Daoy (cell line): ENCODE measurements around the gene DENND6B. TPM values are rescaled to one million over a fixed set of nuclear protein-coding genes. Genes with fewer than 3 reads are reported as not detected.
A peak's percentile ranks its signal among the peaks of the same experiment; 100 is the strongest.
"Not testable (repeated sequence)": the region's sequence is repeated elsewhere in the genome, so short reads cannot be mapped to it uniquely, and the experiment has no call there.

Experiments
- DNase-seq: peaks from one replicate; pipeline ENCODE4 v3.0.0-alpha.2; 2015; ENCODE audit warnings: low read depth
- total RNA-seq: library from RNA; depleted of rRNA; stranded (reverse); fragments of >200 nt; shearing (Covaris generic); gene quantifications from 2 replicates; pipeline ENCODE4 v1.2.3, GENCODE V29; 2014

DENND6B gene
- total RNA-seq, 1 experiment from 2014 or later, result 1.3 TPM

DNA sequence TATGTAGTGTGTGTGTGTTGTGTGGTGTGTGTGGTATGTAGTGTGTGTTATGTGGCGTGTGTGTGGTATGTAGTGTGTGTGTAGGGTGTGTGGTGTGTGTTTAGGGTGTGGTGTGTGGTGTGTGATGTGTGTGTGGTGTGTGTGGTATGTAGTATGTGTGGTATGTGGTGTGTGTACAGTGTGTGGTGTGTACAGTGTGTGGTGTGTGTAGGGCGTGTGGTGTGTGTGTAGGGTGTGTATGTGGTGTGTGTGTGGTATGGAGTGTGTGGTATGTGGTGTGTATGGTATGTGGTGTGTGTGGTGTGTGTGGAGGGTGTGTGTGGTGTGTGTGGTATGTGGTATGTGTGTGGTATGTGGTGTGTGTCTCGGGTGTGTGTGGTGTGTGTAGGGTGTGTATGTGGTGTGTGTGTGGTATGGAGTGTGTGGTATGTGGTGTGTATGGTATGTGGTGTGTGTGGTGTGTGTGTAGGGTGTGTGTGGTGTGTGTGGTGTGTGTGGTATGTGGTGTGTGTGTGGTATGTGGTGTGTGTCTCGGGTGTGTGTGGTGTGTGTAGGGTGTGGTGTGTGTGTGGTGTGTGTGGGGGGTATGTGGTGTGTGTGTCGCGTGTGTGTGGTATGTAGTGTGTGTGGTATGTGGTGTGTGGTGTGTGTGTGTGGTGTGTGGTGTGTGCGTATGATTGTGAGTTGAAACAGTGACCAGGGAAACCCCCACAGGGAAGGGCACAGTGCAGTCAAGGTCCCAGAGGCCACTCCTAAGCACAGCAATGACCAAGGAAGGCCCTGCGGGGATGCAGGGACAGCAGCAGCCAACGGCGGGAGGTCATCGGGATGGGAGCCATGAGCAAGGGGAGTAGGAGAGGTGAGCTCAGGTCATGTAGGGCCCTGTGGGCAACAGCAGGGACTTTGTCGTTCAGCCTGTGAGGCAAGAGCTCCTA lies 13.4 kb upstream of the DENND6B start:
- DNase-seq, result no peak

DNA sequence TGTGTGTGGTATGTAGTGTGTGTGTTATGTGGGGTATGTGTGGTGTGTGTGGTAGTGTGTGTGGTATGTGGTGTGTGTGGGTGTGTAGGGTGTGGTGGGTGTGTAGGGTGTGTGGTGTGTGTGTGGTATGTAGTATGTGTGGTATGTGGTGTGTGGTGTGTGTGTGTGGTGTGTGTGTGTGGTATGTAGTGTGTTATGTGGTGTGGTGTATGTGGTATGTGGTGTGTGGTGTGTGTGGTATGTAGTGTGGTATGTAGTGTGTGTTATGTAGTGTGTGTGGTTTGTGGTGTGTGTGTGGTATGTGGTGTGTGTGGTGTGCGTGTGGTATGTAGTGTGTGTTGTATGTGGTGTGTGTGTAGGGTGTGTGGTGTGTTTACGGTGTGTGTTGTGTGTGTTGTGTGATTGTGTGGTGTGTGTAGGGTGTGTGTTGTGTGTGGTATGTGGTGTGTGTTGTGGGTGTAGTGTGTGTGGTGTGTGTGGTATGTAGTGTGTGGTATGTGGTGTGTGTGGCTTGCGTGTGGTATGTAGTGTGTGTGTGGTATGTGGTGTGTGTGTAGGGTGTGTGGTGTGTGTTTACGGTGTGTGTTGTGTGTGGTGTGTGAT lies 12.1 kb upstream of the DENND6B start:
- no peak for DNase-seq

DNA sequence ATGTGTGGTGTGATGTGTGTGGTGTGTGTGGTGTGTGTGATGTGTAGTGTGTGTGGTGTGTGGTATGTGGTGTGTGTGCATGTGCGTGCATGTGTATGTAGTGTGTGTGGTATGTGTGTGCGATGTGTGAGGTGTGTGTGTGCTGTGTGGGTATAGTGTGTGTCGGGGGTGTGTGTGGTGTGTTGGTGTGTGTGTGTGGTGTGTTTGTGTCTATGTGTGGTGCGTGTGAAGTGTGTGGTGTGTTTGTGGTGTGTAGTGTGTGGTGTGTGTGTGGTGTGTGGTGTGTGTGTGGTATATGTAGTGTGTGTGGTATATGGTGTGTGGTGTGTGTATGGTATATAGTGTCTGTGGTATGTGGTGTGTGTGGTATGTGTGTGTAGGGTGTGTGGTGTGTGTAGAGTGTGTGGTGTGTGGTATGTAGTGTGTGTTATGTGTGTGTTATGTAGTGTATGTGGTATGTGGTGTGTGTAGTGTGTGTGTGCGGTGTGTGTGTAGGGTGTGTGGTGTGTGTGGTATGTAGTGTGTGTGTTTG lies 11.3 kb upstream of the DENND6B start:
- DNase-seq, result no peak

DNA sequence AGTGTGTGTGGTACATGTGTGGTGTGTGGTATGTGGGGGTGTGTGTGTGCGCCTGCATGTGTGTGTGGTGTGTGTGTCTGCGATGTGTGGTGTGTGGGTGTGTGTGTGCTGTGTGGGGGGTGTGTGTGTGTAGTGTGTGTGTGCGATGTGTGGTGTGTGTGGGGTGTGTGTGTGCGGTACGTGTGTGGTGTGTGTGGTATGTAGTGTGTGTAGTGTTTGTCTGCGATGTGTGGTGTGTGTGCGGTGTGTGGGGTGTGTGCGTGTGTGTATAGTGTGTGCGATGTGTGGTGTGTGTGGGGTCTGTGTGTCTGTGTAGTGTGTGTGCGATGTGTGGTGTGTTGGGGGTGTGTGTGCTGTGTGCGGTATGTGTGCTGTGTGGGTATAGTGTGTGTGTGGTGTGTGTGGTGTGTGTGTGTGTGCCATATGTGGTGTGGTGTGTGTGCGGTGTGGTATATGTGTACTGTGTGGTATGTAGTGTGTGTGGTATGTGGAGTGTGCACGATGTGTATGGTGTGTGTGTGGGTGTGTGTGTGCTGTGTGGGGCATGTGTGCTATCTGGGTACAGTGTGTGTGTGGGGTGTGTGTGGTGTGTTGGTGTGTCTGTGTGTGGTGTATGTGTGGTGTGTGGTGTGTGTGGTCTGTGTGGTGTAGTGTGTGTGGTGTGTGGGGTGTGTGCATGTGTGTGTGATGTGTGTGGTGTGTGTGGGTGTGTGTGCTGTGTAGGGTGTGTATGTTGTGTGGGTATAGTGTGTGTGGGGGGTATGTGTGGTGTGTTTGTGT lies 10.6 kb upstream of the DENND6B start:
- no peak for DNase-seq

DNA sequence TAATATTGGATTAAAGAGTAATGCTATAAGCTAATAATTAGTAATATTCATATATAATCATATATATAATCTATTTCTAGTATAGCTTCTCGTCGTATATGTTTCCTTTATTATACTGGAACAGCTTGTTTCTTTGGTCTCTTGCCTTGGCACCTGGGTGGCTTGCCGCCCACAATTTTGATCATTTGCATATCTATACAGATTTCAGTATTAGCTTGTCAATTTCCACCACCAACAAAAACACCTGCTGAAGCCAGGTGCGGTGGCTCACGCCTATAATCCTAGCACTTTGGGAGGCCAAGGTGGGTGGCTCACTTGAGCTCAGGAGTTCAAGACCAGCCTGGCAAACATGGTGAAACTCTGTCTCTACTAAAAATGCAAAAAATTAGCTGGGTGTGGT lies 7.6 kb upstream of the DENND6B start:
- DNase-seq, result not testable (repeated sequence)

DNA sequence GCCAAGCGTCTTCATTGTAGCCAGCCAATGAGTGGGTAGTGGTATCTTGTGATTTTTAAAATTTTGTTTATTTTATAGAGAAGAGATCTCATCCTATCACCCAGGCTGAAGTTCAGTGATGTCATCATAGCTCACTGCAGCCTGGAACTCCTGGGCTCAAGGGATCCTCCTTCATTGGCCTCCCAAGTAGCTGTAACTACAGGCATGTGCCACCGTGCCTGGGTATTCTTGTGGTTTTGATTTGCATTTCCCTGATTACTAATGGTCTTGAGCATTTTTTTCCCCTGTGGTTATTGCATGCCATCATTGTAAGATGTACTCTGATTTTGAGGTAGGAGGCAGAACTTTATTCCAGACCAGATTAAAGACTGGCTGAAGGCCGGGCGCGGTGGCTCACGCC lies 2.4 kb upstream of the DENND6B start:
- DNase-seq, result peak; percentile 57

DNA sequence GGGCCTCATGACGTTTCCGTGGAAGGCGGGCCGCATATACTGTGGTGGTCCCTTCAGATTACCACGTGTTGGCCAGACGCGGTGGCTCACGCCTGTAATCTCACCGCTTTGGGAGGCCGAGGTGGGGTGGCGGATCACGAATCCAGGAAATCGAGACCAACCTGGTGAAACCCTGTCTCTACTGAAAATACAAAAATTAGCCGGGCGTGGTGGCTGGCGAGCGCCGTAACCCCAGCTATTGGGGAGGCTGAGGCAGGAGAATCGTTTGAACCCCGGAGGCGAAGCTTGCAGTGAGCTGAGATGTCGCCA lies 853 bp upstream of the DENND6B start:
- no peak for DNase-seq

DNA sequence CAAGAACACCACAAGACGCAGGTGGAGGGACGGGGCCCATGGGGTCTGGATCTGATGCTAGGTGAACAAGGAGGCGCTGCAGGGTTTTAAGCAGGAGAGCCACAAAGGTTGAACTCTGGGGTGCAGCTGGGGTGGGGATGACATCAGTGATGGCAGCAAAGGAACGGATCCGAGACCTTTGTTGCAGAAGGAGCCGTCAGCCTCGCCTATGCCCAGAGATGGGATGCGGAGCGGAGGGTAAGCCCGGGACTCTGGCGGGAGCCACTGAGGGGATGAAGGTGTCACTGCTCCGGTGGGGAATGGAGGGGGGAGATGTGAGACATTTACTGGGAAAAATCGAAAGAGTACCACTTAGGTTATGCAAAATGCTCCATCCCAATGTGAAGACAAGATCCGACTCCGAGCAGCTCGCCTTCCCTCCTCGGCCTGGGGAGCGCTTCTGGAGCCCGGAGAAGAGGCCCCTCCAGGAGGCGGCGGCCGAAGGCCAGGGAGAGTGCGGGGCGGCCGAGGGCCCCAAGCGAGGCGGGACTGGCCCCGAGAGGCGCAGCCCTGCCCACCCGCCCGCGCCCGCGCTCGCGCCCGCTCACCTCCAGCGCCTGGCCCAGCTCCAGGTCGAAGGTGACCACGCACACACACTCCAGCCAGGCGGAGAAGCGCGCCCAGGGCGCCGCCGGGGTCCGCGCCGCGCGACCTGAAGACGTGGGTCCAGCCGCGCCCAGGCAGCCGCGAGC lies 422 bp downstream of the DENND6B start:
- no peak for DNase-seq

DNA sequence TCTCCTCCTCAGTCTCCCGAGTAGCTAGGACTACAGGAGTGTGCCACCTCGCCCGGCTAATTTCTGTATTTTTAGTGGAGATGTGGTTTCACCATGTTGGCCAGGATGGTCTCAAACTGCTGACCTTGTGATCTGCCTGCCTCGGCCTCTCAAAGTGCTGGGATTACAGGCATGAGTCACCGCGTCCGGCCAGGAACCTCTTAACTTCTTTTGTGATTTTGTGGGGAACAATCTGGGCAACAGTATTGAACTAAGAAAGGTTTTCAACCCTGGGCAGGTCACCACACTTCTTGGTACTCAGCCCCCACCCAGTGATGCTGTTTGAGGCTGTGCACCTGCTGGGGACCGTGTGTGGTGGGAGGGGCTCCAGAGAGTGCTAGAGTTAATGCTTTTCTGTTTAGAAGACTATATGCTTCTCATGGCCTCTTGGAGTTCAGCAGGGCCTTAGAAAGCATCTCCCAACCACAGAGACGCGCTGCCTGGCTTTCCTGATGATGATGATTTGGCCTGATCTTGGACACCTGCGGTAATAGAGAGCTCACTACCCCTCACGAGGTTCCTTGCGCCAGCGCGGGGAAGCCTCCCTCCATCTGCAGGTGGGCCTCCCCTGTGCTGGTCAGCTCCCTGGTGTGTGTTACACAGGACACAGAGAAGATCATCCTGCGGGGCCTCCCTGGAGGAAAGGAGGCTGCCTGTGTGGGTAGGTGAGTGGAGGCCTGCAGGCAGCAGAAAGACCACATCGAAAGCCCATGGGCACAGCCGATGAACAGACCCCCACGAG lies 1.2 kb downstream of the DENND6B start:
- DNase-seq, result no peak

DNA sequence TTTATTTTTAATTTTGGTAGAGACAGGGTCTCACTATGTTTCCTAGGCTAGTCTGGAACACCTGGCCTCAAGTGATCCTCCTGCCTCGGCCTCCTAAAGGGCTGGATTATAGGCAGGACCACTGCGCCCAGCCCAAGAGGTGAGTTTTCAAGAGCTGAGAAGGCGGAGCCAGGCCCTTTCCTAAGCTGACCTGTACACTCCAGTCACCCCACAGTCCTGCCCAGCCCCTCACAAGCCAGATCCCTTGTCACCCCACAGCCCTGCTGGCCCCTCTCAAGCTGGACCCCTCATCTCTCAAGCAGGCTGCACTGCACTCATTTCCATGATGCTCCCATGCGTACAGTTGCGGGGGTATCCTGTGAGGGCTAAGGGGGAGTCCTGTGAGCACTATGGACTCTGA lies 2.9 kb downstream of the DENND6B start:
- no peak for DNase-seq

DNA sequence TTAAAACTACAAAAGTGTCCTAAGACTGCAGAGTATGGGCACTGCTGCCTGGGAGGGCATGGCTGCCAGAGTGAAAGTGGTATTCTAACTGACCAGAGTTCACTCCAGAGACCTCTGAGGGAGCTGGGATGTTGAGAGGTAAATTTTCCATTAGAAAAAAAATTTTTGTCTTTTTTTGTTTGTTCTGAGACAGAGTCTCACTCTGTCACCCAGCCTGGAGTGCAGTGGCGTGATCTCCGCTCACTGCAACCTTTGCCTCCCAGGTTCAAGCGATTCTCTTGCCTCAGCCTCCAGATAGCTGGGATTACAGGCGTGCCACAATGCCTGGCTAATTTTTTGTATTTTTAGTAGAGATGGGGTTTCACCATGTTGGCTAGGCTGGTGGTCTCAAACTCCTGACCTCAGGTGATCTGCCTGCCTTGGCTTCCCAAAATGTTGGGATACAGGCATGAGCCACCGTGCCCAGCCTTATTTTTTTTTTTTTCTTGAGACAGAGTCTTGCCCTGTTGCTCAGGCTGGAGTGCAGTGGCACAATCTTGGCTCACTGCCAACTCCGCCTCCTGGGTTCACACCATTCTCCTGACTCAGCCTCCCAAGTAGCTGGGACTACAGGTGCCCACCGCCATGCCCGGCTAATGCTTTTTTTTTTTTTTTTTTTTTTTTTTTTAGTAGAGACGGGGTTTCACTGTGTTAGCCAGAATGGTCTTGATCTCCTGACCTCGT lies 4.3 kb downstream of the DENND6B start:
- not testable (repeated sequence) for DNase-seq

DNA sequence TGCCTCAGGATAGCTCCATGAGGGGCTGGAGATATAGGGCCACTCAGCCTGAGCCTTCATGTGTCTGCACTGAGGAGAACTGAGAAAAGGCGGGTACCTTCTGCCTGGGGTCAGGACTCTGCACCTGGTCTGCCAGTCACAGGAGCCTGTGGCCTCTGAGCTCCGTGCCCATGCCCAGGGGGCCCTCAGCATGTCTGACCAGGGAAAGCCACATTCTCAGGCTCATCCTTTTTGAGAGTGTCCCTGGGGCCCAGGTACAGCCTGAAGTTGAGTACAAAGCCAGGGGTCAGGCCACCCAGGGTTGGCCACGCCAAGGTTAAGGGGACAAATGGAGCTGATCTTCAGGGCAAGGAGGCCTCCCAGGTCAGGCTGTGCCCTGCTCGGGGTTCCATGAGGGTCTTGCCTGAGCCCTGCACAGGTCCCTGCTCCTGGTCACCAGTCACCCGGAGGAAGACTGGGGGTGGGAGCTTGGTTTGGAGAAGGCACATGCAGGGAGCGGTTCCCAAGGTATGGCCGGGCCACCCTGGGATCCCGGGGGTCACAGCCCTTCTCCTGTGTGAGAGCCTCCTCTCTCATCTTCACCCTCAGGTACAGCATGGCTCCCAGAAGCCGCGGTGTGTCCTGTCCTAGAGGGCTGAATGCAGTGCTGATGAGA lies 6.0 kb downstream of the DENND6B start:
- DNase-seq, result no peak

DNA sequence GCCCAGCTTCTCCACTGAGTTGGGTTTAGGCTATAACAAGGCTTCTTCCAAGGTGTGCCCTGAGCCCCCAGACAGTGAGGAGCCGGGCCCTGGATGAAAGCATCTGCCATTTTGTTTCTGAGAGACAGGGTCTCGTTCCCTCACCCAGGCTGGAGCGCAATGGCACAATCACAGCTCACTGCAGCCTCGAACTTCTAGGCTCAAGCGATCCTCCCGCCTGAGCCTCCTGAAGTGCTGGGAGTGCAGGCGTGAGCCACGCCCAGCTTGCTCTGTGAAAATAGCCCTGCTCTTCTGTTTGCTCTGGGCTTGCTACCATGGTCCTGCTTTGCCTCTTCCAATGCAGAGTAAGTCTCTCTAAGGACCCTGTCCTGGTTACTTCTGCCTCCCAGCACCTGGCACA lies 6.7 kb downstream of the DENND6B start:
- DNase-seq, result no peak

DNA sequence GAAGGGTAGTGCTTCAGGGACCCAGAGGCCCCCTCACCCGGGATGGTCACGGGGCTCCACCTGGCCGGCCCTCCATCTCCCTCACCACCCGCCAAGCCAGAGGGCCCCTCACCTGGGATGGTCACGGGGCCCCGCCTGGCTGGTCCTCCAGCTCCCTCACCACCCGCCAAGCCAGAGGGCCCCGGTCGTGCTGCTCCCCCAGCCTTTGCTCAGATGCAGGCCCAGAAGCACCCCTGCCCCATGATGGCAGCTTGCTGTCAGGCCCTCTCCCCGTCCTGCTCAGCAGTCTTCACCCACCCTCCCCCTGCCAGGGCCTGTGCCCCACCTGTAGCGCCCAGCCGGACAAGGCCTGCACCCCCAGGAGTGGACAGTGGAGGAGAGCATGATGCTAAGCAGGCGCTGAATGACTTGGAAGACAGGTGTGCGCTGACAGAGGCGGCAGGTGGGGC lies 7.3 kb downstream of the DENND6B start:
- no peak for DNase-seq

DNA sequence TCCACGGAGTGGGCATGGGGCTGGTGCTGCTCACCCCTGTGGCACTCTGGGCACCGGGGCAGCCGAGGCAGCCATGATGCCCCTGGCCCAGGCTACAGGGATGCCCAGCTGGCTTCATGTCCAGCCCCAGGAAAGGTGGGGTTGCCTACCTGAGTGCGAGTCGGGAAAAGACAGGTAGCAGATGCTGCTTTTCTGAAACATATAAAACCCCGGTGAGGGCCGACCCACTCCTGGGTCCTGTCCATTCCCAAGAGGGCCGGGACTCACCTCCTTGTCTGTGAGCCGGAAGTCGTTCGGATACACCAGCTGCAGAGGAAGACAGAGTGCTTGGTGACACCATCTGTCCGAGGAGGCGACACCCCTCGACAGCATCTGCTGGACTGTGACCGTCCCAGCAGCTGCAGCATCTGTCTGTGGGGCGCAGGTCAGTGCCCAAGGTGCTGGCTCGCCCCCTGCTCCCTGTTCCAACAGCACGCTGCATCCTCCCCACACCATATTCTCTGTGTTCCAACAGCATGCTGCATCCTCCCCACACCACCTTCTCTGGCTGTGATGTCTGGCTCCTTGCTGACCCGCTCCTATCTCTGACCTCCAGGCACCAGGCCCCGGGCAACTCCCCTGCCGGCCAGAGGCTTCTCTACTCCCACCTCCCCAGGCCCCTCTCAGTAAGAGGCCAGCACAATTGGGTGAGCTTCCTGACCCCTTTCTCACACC lies 8.0 kb downstream of the DENND6B start:
- DNase-seq, result no peak

DNA sequence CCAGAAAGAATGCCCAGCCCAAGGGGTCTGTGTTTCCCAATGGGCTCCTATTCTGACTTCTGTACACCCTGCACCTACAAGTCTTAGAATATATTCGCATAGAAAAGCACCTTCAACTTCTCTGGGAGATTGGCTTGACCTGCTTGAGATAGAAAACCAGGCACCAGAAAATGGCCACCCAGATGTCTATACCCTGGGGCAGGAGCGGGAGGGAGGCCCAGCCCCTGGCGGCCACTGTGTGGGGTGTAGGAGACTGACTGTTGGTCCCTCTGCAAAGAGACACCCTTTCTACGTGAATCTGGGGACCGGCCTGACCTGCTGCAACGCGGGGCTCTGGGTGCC lies 8.5 kb downstream of the DENND6B start:
- no peak for DNase-seq

DNA sequence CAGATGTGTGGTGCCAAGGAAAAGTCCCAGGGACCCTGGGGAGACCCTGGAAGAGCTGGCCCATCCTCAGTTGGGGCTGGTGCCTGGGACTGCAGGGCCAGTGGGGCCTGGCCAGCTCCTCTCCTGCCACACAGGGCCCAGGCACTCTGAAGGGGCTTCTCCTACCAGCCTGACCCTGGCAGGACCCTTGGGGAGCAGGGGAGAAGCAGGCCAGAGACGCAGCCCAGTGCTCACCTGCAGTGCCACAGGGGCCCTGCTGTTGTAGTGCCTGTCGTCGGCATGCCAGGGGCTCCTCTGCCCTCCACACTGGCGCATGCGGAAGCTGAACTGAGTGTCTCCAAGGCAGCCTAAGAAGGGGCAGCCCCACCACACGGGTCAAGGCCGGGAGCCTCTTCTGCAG lies 9.1 kb downstream of the DENND6B start:
- no peak for DNase-seq

DNA sequence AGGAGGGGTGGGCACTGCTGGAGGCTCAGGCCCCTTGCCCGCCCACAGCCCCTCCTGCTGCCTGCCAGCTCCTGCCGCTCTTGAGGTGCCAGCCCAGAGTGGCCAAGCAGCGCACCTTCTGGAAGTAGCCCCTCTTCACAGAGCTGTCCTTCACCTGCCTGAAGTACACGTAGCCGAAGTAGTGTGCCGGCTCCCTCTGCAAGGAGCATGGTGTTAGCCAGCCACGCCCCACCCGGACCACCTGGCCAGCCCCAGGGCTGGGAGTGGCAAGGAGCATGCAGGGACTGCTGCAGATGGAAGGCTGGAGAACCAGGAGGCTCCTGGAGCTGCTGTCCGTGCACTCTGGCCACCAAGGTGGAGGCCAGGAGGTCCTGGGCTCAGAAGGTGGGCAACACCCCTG lies 9.6 kb downstream of the DENND6B start:
- no peak for DNase-seq
